ENCODE data around the gene TMEM50B.
"Not testable (repeated sequence)": the region's sequence is repeated elsewhere in the genome, so short reads cannot be mapped to it uniquely, and the experiment has no call there.

TMEM50B gene

DNA sequence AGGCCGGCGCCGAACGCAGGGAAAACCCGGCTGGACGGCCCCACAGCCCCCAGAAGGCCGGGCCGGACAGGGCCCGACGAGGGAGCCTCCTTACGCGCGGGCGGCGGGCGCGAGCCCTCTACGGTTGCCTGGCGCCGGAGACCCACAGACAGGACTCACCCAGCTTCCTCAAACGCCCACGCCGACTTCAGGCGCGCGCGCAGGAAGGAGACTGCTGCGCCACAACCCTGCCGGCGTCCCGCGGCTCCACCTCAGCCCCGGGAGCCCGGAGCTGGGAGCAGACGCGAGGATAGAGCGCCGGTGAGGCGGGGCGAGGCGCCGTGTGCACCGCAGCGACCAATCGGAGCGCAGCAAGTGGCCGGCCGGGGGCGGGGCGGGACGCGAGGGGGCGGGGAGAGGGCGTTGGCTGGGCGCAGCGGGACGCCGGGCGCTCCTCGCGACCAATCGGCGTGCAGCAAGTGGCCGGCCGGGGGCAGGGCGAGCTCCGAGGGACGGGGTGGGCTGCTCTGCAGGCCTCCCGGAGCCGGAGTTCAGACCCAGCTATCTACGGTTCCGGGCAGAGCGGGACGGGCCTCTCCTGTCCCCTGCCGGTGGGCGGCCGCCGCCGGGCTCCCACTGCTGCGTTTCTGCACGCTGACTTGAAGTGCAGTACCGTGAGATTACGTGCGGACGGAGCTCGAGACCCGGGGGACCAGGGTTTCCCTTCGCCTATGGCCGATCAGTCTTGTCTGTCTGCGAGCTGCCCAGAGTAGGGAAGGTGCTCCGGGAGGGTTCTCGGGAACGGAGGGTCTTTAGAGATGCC, at the start of gene TMEM50B:
Gene TMEM50B, minus strand, starts transcription at position 296 of the 802 bp plus-strand sequence. CDS start 11,089 bp downstream, outside the sequence.
- peak; percentile 65 for DNase-seq

DNA sequence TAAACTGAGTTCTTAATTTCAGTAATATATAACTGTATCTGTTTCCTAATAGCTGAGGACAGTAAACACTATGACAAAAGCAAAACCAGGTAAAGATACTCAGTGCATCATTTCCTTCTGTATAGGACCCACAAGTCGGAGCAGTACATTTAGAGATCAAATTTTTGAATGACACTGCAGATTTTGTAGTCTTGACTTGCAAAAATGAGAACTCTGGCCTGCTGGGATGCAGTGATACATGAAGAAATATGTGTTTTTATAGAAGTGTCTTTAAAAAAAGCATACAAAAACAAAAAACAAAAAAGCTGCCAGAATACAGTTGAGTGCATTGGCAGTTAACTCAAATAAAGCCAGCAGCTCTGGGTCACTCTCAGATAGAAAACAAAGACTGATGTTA, 43.2 kb upstream of the TMEM50B start:
- no peak for DNase-seq

GRCh38 chr21:33522297-33522952, 42.7 kb upstream of the TMEM50B start:
- no peak for DNase-seq

DNA sequence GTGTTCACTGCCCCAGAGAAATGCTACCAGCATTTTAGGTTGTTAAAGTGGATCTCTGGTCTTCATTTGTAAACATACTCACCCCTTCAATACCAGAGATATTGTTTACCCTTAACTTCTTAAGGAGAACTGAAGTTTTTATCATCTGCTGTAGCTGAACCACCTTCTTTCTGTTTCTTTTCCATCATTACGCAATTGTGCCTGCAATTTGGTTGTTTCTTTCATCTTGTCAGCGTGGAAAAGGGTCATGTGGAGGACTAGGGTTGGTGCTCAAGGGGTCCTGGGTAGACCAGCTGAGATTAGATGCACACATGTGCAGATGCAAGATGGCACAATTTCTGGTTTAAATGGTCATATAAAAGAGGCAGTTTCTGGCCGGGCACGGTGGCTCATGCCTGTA, 39.1 kb upstream of the TMEM50B start:
- no peak for DNase-seq

DNA sequence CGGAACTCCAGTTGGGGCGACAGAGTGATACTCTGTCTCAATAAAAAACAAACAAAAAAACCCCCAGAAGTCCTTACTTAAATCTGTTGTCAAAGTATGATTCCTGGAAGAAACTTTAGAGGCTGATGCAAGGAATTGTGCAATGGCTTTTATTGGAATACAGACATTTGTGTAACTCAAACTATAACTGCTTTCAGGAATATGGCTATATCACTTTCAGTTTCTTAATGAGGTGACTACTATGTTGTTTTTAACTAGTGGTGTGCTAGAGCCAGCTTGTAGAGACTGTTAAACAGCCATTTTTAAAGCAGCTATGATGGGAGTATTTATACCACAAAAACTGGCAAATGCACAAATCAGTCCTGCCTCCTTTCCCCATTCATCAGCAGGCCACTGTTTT, 34.5 kb upstream of the TMEM50B start:
- no peak for DNase-seq

DNA sequence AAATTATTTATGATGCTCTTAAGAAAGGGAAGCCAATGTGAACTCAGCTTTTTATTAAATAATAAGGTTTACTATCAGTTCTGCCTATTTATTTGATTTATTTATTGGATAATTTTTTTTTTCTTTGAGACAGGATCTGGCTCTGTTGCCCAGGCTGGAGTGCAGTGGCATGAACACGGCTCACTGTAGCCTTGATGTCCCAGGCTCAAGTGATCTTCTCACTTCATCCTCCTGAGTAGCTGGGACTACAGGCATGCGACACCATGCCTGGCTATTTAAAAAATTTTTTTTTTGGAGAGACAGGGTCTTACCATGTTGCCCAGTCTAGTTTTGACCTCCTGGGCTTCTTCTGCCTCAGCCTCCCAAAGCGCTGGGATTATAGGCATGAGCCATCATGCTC, 32.7 kb upstream of the TMEM50B start:
- DNase-seq = no peak

DNA sequence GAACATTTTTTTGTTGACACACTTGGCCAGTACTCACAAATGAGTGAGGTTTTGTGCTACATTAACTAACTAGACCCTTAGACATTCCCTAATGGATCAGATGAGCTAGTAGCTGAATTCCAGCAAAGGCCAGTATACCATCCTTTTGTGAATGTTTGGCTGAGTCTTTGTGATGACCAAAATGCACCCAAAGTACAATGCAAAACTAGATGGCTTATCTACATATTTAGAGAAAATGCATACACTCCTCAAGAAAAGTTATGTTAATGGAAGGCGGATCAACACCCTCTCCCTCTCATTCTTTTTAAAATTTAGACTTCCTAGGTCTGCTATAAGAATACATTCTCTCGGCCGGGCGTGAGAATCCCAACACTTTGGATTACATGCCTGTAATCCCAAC, 31.9 kb upstream of the TMEM50B start:
- no peak for DNase-seq

- DNase-seq = no peak
Measured at GRCh38 chr21:33510826-33511225, 31.1 kb upstream of the TMEM50B start.

GRCh38 chr21:33507003-33507402, 27.2 kb upstream of the TMEM50B start:
- DNase-seq = not testable (repeated sequence)

DNA sequence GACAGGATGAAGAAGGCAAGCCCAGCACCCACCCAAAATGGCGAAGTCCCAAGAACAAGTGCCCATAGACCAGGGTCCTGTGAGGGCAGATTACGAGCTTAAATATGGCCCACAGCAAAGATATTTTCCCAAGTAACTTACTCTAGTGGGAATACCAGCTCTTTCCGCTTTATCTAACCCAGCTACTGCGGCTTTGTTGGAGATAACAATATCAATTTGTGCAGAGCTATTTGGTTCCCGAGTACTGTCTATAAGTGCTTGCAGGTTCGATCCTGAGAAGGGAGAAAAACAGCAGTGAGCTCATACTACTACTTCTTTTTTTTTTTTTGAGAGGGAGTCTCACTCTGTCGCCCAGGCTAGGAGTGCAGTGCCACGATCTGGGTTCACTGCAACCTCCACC, 26.1 kb upstream of the TMEM50B start:
- DNase-seq = no peak

- DNase-seq = no peak
Measured at GRCh38 chr21:33496345-33496744, 16.6 kb upstream of the TMEM50B start.

GRCh38 chr21:33495743-33496142, 16.0 kb upstream of the TMEM50B start:
- no peak for DNase-seq

DNA sequence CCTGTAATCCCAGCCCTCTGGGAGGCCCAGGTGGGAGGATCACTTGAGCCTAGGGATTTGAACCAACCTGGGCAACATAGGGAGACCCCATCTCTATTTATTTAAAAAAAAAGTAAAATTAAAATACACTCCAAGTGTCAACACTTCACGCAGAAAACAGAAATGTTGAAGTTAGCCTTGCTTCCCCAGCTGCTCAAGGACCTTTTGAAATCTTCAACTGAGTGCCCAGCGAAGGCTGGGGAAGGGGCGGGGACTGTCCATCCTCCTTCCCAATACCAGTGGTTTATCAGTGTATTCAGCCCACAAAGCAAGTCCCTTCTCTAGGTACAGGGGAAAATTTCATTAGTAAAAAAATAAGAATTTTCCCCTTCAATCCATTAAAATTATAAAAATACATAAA, 14.0 kb upstream of the TMEM50B start:
- no peak for DNase-seq

GRCh38 chr21:33492571-33492970, 12.8 kb upstream of the TMEM50B start:
- DNase-seq = no peak

DNA sequence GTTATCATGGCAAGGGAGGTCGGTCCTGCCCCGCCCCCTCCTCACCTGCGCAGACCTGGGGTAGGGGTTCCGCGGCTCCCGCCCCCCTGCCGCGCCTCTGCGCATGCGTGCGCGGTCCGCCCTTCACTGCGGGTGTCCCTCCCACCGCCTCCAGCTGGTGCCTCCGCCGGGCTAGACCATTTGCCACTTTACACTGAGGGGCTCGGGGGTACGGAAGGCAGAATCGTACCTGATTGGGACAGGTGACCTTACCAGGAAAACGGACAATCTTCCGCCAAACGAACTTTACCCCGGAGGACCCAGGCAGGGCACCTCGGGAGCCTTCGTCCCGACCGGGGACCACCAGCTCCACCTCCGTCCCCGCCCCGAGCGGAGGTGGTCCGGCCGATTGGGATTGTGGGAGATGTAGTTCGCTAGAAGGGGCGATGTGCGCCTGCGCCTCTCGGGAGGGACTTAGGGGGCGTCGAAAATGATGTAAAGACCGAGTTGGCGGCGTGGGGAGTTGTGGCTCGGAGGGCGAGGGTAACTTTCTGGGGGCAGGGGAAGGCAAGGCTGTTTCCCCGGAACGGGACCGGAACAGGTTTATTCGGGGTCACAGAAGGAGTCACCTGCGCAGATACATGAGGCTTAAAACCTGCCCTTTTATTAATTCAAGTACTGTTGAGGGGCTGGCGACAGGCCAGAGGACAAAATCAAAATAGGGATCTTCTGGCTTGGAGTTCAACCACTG, 11.8 kb upstream of the TMEM50B start, which contains the start of gene DNAJC28:
Gene DNAJC28, minus strand, starts transcription at position 344 of the 730 bp plus-strand sequence. CDS start 2,323 bp downstream, outside the sequence.
- DNase-seq = peak; percentile 75

DNA sequence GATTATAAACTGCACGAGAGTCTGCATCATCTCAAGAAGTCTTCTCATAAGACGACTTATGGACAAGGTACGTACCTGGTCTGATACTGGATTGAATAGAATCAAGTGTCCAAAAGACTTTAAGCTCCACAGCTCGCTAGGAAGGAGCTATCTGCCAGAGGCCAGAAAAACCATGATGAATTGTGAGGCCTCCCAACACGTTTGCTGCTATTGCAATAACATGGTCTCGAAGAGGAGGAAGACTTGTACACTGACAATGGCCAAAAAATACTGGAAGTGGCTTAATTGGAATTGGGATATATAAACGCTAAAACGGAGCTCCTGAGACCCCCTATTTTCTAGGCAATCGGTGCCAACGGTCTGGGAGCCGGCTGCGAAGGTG, 11.2 kb upstream of the TMEM50B start:
- no peak for DNase-seq

DNA sequence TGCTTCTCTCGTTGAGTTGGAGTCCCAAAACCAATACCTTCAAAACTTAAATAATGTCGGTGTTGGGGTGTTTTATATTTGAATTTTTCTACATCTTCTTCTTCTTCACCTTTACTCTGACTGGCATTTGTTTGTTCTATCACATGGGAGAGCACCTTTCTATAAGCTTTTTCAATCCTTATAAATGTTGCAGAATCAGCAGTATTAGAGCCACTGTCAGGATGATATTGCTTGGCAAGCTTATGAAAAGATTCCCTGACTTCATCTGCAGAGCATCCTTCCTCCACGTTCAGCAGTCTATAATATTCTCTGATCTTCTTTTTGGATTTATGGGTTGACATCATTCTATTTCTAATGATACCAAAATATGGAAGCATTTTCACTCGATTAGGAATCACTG, 9.2 kb upstream of the TMEM50B start:
- no peak for DNase-seq

GRCh38 chr21:33487996-33488395, 8.2 kb upstream of the TMEM50B start:
- no peak for DNase-seq

DNA sequence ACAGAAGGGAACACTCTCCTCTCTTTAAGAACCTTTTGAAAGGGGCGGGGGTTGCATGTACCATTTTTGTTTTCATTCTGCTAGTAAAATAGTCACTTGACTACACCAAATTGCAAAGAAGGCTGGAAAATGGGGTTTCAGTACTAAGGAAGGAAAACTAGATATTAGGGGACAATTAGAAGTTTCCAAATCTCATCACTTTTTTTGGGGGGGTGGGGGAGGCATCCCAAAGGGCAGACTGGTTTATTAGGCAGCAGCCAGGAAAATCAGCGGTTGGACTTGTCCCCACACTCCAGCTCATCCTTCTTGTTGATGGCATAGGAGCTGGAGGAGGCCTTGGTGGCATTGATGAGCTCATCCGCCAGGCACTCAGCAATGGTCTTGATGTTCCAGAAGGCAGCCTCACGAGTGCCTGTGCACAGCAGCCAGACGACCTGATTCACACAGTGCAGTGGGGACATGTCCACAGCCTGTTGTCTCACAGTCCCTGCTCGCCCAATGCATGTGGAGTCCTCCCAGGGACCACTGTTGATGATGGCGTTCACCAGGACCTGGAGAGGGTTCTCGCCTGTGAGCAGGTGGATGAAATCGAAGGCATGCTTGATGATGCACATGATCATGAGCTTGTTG, 1.7 kb upstream of the TMEM50B start:
- DNase-seq = no peak

DNA sequence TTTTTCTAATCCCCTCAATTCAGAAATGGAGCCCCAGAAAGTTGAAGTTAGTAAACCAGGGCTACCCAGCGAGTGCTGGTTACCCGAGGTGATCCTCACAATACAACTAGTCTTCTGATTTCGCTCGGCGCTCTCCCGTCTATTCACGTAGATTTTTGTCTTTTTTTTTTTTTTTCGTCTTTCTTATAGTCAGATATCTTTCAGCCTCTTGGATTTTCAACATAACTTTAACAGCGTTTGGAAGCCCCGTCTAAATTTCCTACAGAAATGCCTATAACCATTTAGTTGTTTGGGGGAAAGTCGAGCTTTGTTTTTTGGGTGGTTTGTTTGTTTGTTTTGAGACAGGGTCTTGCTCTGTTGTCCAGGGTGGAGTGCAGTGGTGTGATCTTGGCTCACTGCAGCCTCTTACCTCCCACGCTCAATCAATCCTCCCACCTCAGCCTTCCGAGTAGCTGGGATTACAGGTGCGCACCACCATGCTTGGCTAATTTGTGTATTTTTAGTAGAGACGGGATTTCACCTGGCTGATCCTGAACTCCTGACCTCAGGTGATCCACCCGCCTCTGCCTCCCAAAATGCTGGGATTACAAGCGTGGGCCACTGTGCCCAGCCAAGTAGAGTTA, 818 bp upstream of the TMEM50B start:
- no peak for DNase-seq

- DNase-seq = no peak
Measured at GRCh38 chr21:33478935-33479678, 667 bp downstream of the TMEM50B start.

- DNase-seq = no peak
Measured at GRCh38 chr21:33478182-33478581, 1.6 kb downstream of the TMEM50B start.
